K562 (cell line): ENCODE measurements around the gene ITPRIP. TPM values are rescaled to one million over a fixed set of nuclear protein-coding genes. Genes with fewer than 3 reads are reported as not detected.

Source experiments
- ATAC-seq: fragments of 200-7000 bp; cut with Tn5 transposase; 3 replicates; pipeline ENCODE4 v1.9.1; 2020; ENCODE audit warnings: moderate library complexity
- BruUV-seq: library from RNA; stranded (reverse); fragments of 400-500 nt; replicated peaks from 2 replicates; lab custom pipeline; 2021; lab: Mats Ljungman, UMichigan
- CTCF ChIA-PET: fragments of 300-600 bp; formaldehyde crosslinking; extraction: SDS; loops from one replicate; lab custom pipeline; 2021; ENCODE audit warnings: low intra/inter-chr PET ratio; lab: Yijun Ruan, JAX
- POLR2A ChIA-PET: fragments of 300-600, 350-650 bp; sonication (Branson Sonifier 250); formaldehyde crosslinking; extraction: SDS; loops from one replicate; lab custom pipeline; 2021; ENCODE audit warnings: antibody characterized with exemption, inconsistent platforms; lab: Yijun Ruan, JAX
- DNase-seq, 4 experiments: peaks; one replicate each; pipeline versions ENCODE4 v3.0.0 to v3.0.0-alpha.2; 2011 to 2018; ENCODE audit warnings: low spot score in 3 of 4, mixed read lengths in 3 of 4; ENCODE audit errors: extremely low read depth in 1 of 4
- FAIRE-seq: peaks from 2 replicates; lab custom pipeline; 2011; peaks lifted over from hg19 to GRCh38; lab: Jason Lieb, UNC
- H2AFZ ChIP-seq: 2 replicates; pipeline ENCODE4 v1.6.0; 2011; ENCODE audit warnings: low read depth, low read length, control low read depth, inconsistent platforms
- H3K27ac ChIP-seq: fragments of 200-600 bp; 3 replicates; pipeline ENCODE4 v1.8.0; 2011; ENCODE audit warnings: low read depth, mild to moderate bottlenecking, control low read depth, inconsistent platforms, low read length, moderate library complexity, mixed read lengths; ENCODE audit errors: extremely low read depth
- H3K27me3 ChIP-seq, 2 experiments: fragments of 300-600 bp in 1 of 2; 2 replicates in 1 of 2; 3 replicates in 1 of 2; pipeline versions ENCODE4 v1.6.0 to v1.8.0; 2011; ENCODE audit warnings: inconsistent platforms in 2 of 2, low read length in 2 of 2, mild to moderate bottlenecking in 1 of 2, mixed read lengths in 1 of 2, moderate library complexity in 1 of 2; ENCODE audit not compliant: control insufficient read depth in 2 of 2, insufficient read depth in 2 of 2
- H3K36me3 ChIP-seq: fragments of 300-600 bp; 3 replicates; pipeline ENCODE4 v1.8.0; 2011; ENCODE audit warnings: mild to moderate bottlenecking, low read length, inconsistent platforms; ENCODE audit not compliant: control insufficient read depth, insufficient read depth
- H3K4me1 ChIP-seq, 2 experiments: fragments of 200-600 bp in 1 of 2; replicated peaks in 1 of 2; 2 replicates in 1 of 2; 3 replicates in 1 of 2; pipeline versions ENCODE4 v1.5.1 to v1.8.0; 2011; ENCODE audit warnings: inconsistent platforms in 2 of 2, low read length in 2 of 2, mild to moderate bottlenecking in 1 of 2, mixed read lengths in 1 of 2, moderate library complexity in 1 of 2; ENCODE audit not compliant: control insufficient read depth in 2 of 2, insufficient read depth in 2 of 2
- H3K4me2 ChIP-seq: 2 replicates; pipeline ENCODE4 v1.6.1; 2011; ENCODE audit warnings: low read length, control low read depth, inconsistent platforms, mixed read lengths; ENCODE audit not compliant: insufficient read depth
- H3K4me3 ChIP-seq: fragments of 200-600 bp; sonication (generic), shearing (Covaris generic); 2 replicates; pipeline ENCODE4 v1.5.1; 2016; ENCODE audit warnings: control low read depth, inconsistent platforms
- H3K79me2 ChIP-seq: fragments of 200-600 bp; 3 replicates; pipeline ENCODE4 v1.8.0; 2011; ENCODE audit warnings: low read length, inconsistent platforms; ENCODE audit not compliant: control insufficient read depth, insufficient read depth
- H3K9ac ChIP-seq, 2 experiments: 2 replicates each; pipeline versions ENCODE4 v1.6.0 to v1.6.1; 2011; ENCODE audit warnings: low read depth in 2 of 2, low read length in 2 of 2, control low read depth in 1 of 2, inconsistent platforms in 1 of 2, mild to moderate bottlenecking in 1 of 2, mixed read lengths in 1 of 2; ENCODE audit not compliant: insufficient read depth in 1 of 2
- H3K9me1 ChIP-seq: one replicate; pipeline ENCODE4 v1.6.0; 2011; ENCODE audit warnings: inconsistent platforms, mild to moderate bottlenecking, low read length, moderate library complexity; ENCODE audit not compliant: control insufficient read depth, insufficient read depth
- H3K9me3 ChIP-seq: replicated peaks from 2 replicates; pipeline ENCODE4 v1.5.1; 2011; ENCODE audit warnings: low read depth, low read length, inconsistent platforms; ENCODE audit not compliant: control insufficient read depth, insufficient read depth
- H4K20me1 ChIP-seq: replicated peaks from 2 replicates; pipeline ENCODE4 v1.6.1; 2011; ENCODE audit warnings: low read length, inconsistent platforms, mixed read lengths; ENCODE audit not compliant: control insufficient read depth, insufficient read depth
- CUX1 ChIP-seq: fragments of 200-800 bp; sonication (Bioruptor generic); IDR thresholded peaks from 2 replicates; pipeline ENCODE4 v1.6.1; 2016; ENCODE audit warnings: missing genetic modification characterization, missing compliant biosample characterization
- E4F1 ChIP-seq: fragments of 250-450 bp; sonication (Bioruptor Pico); IDR thresholded peaks from 2 replicates; pipeline ENCODE4 v1.5.0; 2021; ENCODE audit warnings: mild to moderate bottlenecking, borderline replicate concordance
- FOSL1 ChIP-seq: fragments of 200-800 bp; sonication (Bioruptor generic); conservative IDR thresholded peaks from 2 replicates; pipeline ENCODE4 v1.6.1; 2016; ENCODE audit warnings: missing genetic modification characterization, missing compliant biosample characterization
- WGBS: fragments of 100-300 bp; shearing (Covaris generic); methylation state at CpG from one replicate; pipeline ENCODE4 v1.1.6; 2016; ENCODE audit warnings: low coverage, mixed read lengths; ENCODE audit not compliant: insufficient coverage; ENCODE audit errors: missing lambda C conversion rate; 5-methylcytosine and 5-hydroxymethylcytosine counted together
- in situ Hi-C: fragments of 300-500 bp; cut with MboI; formaldehyde crosslinking; loops from 4 replicates; pipeline ENCODE4 v1.15.0; 2018; ENCODE audit warnings: inconsistent platforms, mixed read lengths
- intact Hi-C: fragments of 100-400 bp; cut with micrococcal nuclease; formaldehyde crosslinking; loops from 2 replicates; pipeline ENCODE4 v1.14.2; 2022
- polyA plus RNA-seq, 8 experiments: library from polyadenylated mRNA; depleted of rRNA in 4 of 8; stranded (reverse) in 5 of 8; unstranded in 3 of 8; fragments of >200 nt; fragmentation: Nextera tagmentation in 2 of 8; fragmentation: Illumina TruSeq in 1 of 8; extraction: Ambion mirVana in 2 of 8; extraction: Trizol in 1 of 8; gene quantifications; 2 replicates each; pipeline versions ENCODE4 v1.2.1 to v1.2.3, GENCODE V29; 2011 to 2014; ENCODE audit warnings: inconsistent platforms in 1 of 8, missing spikeins in 1 of 8
- total RNA-seq, 7 experiments: library from RNA; depleted of rRNA in 6 of 7; stranded (reverse); fragments of >200 nt in 6 of 7; fragmentation: Illumina TruSeq in 2 of 7; extraction: Trizol in 2 of 7; gene quantifications; 2 replicates each; pipeline versions ENCODE4 v1.2.1 to v1.2.3, GENCODE V29; 2011 to 2021; ENCODE audit warnings: low replicate concordance in 1 of 7

Gene ITPRIP
- total and polyA plus RNA-seq, 9 of the 15 experiments (the other 6 are each of a cell fraction or from before 2014, with no cell fraction given): 4.4 to 28.5 (median 10.9) TPM

GRCh38 chr10:104380336-104380735 is 42.1 kb upstream of the ITPRIP start:
- Histone ChIP-seq H3K36me3 (no peaks in the 10 kb centered on the region), H3K4me3 (no peak overlapping the region), H2AFZ (no peak overlapping the region), H3K79me2 (no peaks in the 10 kb centered on the region), H4K20me1 (no peaks in the 10 kb centered on the region)
- FAIRE-seq (no peak), ATAC-seq (no peak), DNase-seq (no peak)
- 0% methylated on average over 4 of the region's 4 CpGs for WGBS
- TF ChIP-seq FOSL1 (no peak), E4F1 (no peak), CUX1 (CRISPR knock-in tag) (no peak)
- TF ChIP-seq, all 486 proteins: peak for 0
- Histone ChIP-seq H3K4me1 (no peaks in the 10 kb centered on the region), H3K4me2 (no peak overlapping the region), H3K27ac (no peak overlapping the region), H3K9me1 (no peaks in the 10 kb centered on the region), H3K27me3 (no peaks in the 10 kb centered on the region; a peak in 2 of 5 replicates), H3K9me3 (no peaks in the 10 kb centered on the region), H3K9ac (no peak overlapping the region)
- ChIA-PET CTCF (no interaction called here), POLR2A (no interaction called here)
- in situ Hi-C loops (no loop called here), intact Hi-C loops (no loop called here)
- no TSS peak for BruUV-seq
